Measurements from ENCODE around the gene MINAR1. TPM values are rescaled to one million over a fixed set of nuclear protein-coding genes. Genes with fewer than 3 reads are reported as not detected.

Gene MINAR1
- total RNA-seq, 1 experiment from 2014 or later: 0.22 TPM

DNA sequence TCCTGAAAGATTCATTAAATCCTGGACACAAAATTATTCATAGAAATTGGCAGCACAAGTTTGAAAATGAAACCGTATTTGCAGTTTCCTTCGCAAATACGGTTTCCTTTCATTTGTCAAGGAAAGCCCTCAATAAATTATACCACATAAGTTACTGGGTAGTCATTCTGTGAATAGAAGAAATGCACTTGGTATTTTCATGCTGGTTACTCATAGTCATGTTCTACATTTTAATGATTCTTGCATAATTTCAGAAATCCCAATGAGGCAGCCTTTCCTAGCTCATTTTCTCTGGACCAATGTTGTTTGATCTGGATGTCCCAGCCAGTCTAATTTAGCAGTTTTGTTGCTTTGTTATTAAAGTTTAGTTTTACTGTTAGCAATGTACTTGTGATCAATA lies 43.2 kb downstream of the MINAR1 start:
- BruUV-seq (replicated peaks): no TSS peak

DNA sequence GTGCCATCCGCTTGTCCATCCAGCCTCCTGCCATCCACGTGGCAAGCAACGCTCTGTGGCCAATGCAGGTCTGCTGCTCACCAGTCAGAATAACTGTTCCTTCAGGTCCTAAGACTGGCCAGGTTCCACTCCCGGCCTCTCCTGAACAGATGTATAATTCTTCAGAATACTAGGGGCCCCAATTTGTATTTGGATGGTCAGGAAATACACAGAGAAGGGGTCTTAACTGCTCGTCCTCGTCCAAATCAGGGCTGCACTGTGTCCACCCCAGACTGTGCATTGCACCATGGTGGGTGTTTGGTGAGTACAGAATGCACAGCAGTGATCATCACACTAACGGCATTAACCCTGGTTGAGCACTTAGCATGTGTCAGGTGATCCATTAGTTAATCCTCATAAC lies 46.0 kb downstream of the MINAR1 start:
- no peaks in the 10 kb centered on the region for H4K20me1 ChIP-seq (ENCODE audit: low read length)
- no peaks in the 10 kb centered on the region for H3K4me1 ChIP-seq (ENCODE audit: insufficient read depth, low read length)
- no peak for ATAC-seq
- H3K4me3 ChIP-seq (ENCODE audit: low read length): no peak overlapping the region
- no peak overlapping the region for H3K4me2 ChIP-seq (ENCODE audit: low read length)
- H3K79me2 ChIP-seq (ENCODE audit: low read length): no peaks in the 10 kb centered on the region
- H3K36me3 ChIP-seq (ENCODE audit: low read depth, low read length): no peaks in the 10 kb centered on the region
- CTCF ChIA-PET: no interaction called here
- intact Hi-C loops (cut with micrococcal nuclease): no loop called here
- no peak for DNase-seq
- H2AFZ ChIP-seq (ENCODE audit: low read length): no peak overlapping the region
- no peak overlapping the region for H3K9ac ChIP-seq (ENCODE audit: low read length)
- no peaks in the 10 kb centered on the region for H3K9me2 ChIP-seq (replicated peaks; ENCODE audit: low read length)
- no peaks in the 10 kb centered on the region for H3K9me3 ChIP-seq (ENCODE audit: low read length)
- no peak overlapping the region for H3K27ac ChIP-seq (ENCODE audit: low read length)
- H3K27me3 ChIP-seq (ENCODE audit: low read length): peaks cover 4% of the 10 kb centered on the region; the same call in 1 of the 2 replicates
- H3F3A ChIP-seq (ENCODE audit: low read length, unreplicated experiment): no peaks in the 10 kb centered on the region
- POLR2A ChIA-PET (ENCODE audit: unreplicated experiment): no interaction called here
- TF ChIP-seq, protein P1, sequence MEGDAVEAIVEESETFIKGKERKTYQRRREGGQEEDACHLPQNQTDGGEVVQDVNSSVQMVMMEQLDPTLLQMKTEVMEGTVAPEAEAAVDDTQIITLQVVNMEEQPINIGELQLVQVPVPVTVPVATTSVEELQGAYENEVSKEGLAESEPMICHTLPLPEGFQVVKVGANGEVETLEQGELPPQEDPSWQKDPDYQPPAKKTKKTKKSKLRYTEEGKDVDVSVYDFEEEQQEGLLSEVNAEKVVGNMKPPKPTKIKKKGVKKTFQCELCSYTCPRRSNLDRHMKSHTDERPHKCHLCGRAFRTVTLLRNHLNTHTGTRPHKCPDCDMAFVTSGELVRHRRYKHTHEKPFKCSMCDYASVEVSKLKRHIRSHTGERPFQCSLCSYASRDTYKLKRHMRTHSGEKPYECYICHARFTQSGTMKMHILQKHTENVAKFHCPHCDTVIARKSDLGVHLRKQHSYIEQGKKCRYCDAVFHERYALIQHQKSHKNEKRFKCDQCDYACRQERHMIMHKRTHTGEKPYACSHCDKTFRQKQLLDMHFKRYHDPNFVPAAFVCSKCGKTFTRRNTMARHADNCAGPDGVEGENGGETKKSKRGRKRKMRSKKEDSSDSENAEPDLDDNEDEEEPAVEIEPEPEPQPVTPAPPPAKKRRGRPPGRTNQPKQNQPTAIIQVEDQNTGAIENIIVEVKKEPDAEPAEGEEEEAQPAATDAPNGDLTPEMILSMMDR (conservative IDR thresholded peaks at IDR 0.05; ENCODE audit: low read depth, low read length): no peak
- no peak for TF ChIP-seq EZH2 (IDR thresholded peaks at IDR 0.05; ENCODE audit: low read length, unreplicated experiment)
- no peak for TF ChIP-seq EZH2phosphoT487 (IDR thresholded peaks at IDR 0.05; ENCODE audit: borderline replicate concordance, low read length)
- BruUV-seq (replicated peaks): no TSS peak

More for the DNA sequence above, 43.2 kb downstream of the MINAR1 start:
- intact Hi-C loops (cut with micrococcal nuclease): no loop called here
- no peaks in the 10 kb centered on the region for H3F3A ChIP-seq (ENCODE audit: low read length, unreplicated experiment)
- no peaks in the 10 kb centered on the region for H3K4me1 ChIP-seq (ENCODE audit: insufficient read depth, low read length)
- H3K4me2 ChIP-seq (ENCODE audit: low read length): no peak overlapping the region
- DNase-seq: no peak
- no peak overlapping the region for H3K4me3 ChIP-seq (ENCODE audit: low read length)
- H3K9me2 ChIP-seq (replicated peaks; ENCODE audit: low read length): no peaks in the 10 kb centered on the region
- TF ChIP-seq, protein P1 (conservative IDR thresholded peaks at IDR 0.05; ENCODE audit: low read depth, low read length): no peak
- TF ChIP-seq EZH2 (IDR thresholded peaks at IDR 0.05; ENCODE audit: low read length, unreplicated experiment) (no peak), EZH2phosphoT487 (IDR thresholded peaks at IDR 0.05; ENCODE audit: borderline replicate concordance, low read length) (no peak)
- H3K9ac ChIP-seq (ENCODE audit: low read length): no peak overlapping the region
- ATAC-seq: no peak
- no peaks in the 10 kb centered on the region for H3K9me3 ChIP-seq (ENCODE audit: low read length)
- no peak overlapping the region for H2AFZ ChIP-seq (ENCODE audit: low read length)
- no peaks in the 10 kb centered on the region for H3K36me3 ChIP-seq (ENCODE audit: low read depth, low read length)
- POLR2A ChIA-PET (ENCODE audit: unreplicated experiment): no interaction called here
- H3K27me3 ChIP-seq (ENCODE audit: low read length): no peaks in the 10 kb centered on the region
- no peak overlapping the region for H3K27ac ChIP-seq (ENCODE audit: low read length)
- CTCF ChIA-PET: no interaction called here
- H3K79me2 ChIP-seq (ENCODE audit: low read length): no peaks in the 10 kb centered on the region
- H4K20me1 ChIP-seq (ENCODE audit: low read length): no peaks in the 10 kb centered on the region

DNA sequence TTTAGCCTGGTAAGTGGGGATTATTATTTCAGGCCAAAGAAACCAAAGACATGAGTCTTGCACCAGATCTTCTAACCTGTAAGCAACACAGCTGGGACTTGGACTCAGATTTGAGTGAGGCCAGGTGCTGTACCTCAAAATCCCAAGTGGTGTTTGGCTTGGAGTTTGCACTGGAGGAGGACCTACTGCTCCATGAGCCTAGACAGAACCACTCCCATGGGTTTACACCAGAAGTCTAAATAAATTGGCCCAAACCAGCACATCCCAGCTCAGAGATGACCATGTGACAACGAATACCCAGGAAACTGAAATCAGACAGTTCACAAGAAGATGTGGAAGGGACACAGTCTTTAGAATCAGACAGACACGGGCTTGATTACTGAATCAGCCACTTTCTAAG lies 47.5 kb downstream of the MINAR1 start:
- no peak overlapping the region for H3K4me2 ChIP-seq (ENCODE audit: low read length)
- no peaks in the 10 kb centered on the region for H3K9me3 ChIP-seq (ENCODE audit: low read length)
- H4K20me1 ChIP-seq (ENCODE audit: low read length): no peaks in the 10 kb centered on the region
- no peak overlapping the region for H3K4me3 ChIP-seq (ENCODE audit: low read length)
- no peaks in the 10 kb centered on the region for H3K4me1 ChIP-seq (ENCODE audit: insufficient read depth, low read length)
- CTCF ChIA-PET: no interaction called here
- H3K27me3 ChIP-seq (ENCODE audit: low read length): peaks cover 4% of the 10 kb centered on the region; the same call in 1 of the 2 replicates
- ATAC-seq: no peak
- H3K27ac ChIP-seq (ENCODE audit: low read length): no peak overlapping the region
- TF ChIP-seq, protein P1 (conservative IDR thresholded peaks at IDR 0.05; ENCODE audit: low read depth, low read length): no peak
- TF ChIP-seq EZH2phosphoT487 (IDR thresholded peaks at IDR 0.05; ENCODE audit: borderline replicate concordance, low read length) (no peak), EZH2 (IDR thresholded peaks at IDR 0.05; ENCODE audit: low read length, unreplicated experiment) (no peak)
- BruUV-seq (replicated peaks): no TSS peak
- H2AFZ ChIP-seq (ENCODE audit: low read length): no peak overlapping the region
- no peaks in the 10 kb centered on the region for H3K36me3 ChIP-seq (ENCODE audit: low read depth, low read length)
- no peaks in the 10 kb centered on the region for H3K9me2 ChIP-seq (replicated peaks; ENCODE audit: low read length)
- no peaks in the 10 kb centered on the region for H3K79me2 ChIP-seq (ENCODE audit: low read length)
- no peak overlapping the region for H3K9ac ChIP-seq (ENCODE audit: low read length)
- intact Hi-C loops (cut with micrococcal nuclease): no loop called here
- no peak for DNase-seq
- POLR2A ChIA-PET (ENCODE audit: unreplicated experiment): no interaction called here
- H3F3A ChIP-seq (ENCODE audit: low read length, unreplicated experiment): no peaks in the 10 kb centered on the region

All from PC-3 (cell line).